Activated CD4-positive, alpha-beta T cell treated with anti-CD3 and anti-CD28 coated beads for 4 hours (primary cell): ENCODE data around the gene RNF217.

Experiments
- DNase-seq, 2 donors: peaks; one replicate each; pipeline ENCODE4 v3.0.0-alpha.2; 2020

Gene RNF217

GRCh38 chr6:124990988-124991387, 28.8 kb downstream of the RNF217 start:
- no peak for DNase-seq

GRCh38 chr6:124991764-124992295, 29.6 kb downstream of the RNF217 start:
- DNase-seq: no peak

GRCh38 chr6:124993327-124993726, 31.1 kb downstream of the RNF217 start:
- no peak for DNase-seq

GRCh38 chr6:124994648-124995047, 32.4 kb downstream of the RNF217 start:
- no peak for DNase-seq

- DNase-seq: no peak
Measured at GRCh38 chr6:124995131-124995530, 32.9 kb downstream of the RNF217 start.

- DNase-seq: no peak
Measured at GRCh38 chr6:124995645-124996325, 33.5 kb downstream of the RNF217 start.

- no peak for DNase-seq
Measured at GRCh38 chr6:124996411-124996810, 34.2 kb downstream of the RNF217 start.

GRCh38 chr6:124997196-124997875, 35.1 kb downstream of the RNF217 start:
- DNase-seq: no peak

- DNase-seq: no peak
Measured at GRCh38 chr6:124999105-124999764, 37.0 kb downstream of the RNF217 start.

- DNase-seq: no peak
Measured at GRCh38 chr6:125001684-125002405, 39.6 kb downstream of the RNF217 start.

GRCh38 chr6:125002406-125002741, 40.1 kb downstream of the RNF217 start:
- no peak for DNase-seq

GRCh38 chr6:125003070-125003469, 40.8 kb downstream of the RNF217 start:
- no peak for DNase-seq

- DNase-seq: no peak
Measured at GRCh38 chr6:125004198-125004597, 42.0 kb downstream of the RNF217 start.

- no peak for DNase-seq
Measured at GRCh38 chr6:125004797-125005595, 42.8 kb downstream of the RNF217 start.

- DNase-seq: no peak
Measured at GRCh38 chr6:125008261-125008703, 46.0 kb downstream of the RNF217 start.

- no peak for DNase-seq
Measured at GRCh38 chr6:125008957-125009356, 46.7 kb downstream of the RNF217 start.

GRCh38 chr6:125009578-125009977, 47.3 kb downstream of the RNF217 start:
- no peak for DNase-seq

- DNase-seq: no peak
Measured at GRCh38 chr6:125013938-125014660, 51.9 kb downstream of the RNF217 start.

- DNase-seq: no peak
Measured at GRCh38 chr6:125014661-125014957, 52.4 kb downstream of the RNF217 start.

GRCh38 chr6:125015152-125015551, 52.9 kb downstream of the RNF217 start:
- no peak for DNase-seq

GRCh38 chr6:125018136-125018535, 55.9 kb downstream of the RNF217 start:
- DNase-seq: no peak

GRCh38 chr6:125019281-125019680, 57.0 kb downstream of the RNF217 start:
- DNase-seq: no peak
